Motor neuron (in vitro differentiated cells): Measurements from ENCODE around the gene DNTT. TPM values are rescaled to one million over a fixed set of nuclear protein-coding genes. Genes with fewer than 3 reads are reported as not detected.
A peak's percentile ranks its signal among the peaks of the same experiment; 100 is the strongest.

Source experiments
- ATAC-seq, 8 experiments: fragments of 200-7000 bp; cut with Tn5 transposase; replicated peaks in 6 of 8; 2 replicates each; pipeline ENCODE4 v1.8.0; 2021; ENCODE audit warnings: mild to moderate bottlenecking in 8 of 8, moderate library complexity in 8 of 8
- H3K27ac ChIP-seq, 2 donors: fragments of 250-450 bp; sonication (Bioruptor Pico); 2 replicates each; pipeline ENCODE4 v1.9.0; 2021; ENCODE audit warnings: antibody characterized with exemption in 2 of 2, mild to moderate bottlenecking in 2 of 2, moderate library complexity in 1 of 2
- H3K4me1 ChIP-seq, 2 donors: fragments of 250-450 bp; sonication (Bioruptor Pico); replicated peaks in 1 of 2; 2 replicates each; pipeline ENCODE4 v1.6.1; 2021; ENCODE audit warnings: antibody characterized with exemption in 2 of 2, mild to moderate bottlenecking in 2 of 2, moderate library complexity in 1 of 2
- H3K4me3 ChIP-seq, 5 donors: fragments of 250-450 bp; sonication (Bioruptor Pico); 2 replicates each; pipeline ENCODE4 v1.9.0; 2021; ENCODE audit warnings: antibody characterized with exemption in 5 of 5, mild to moderate bottlenecking in 5 of 5, moderate library complexity in 4 of 5
- WGBS, 10 experiments: fragments of 450-650 bp; shearing (Covaris generic); methylation state at CpG; one replicate each; pipeline ENCODE4 v1.0.0; 2022; 5-methylcytosine and 5-hydroxymethylcytosine counted together
- in situ Hi-C, 9 experiments: fragments of 400-800 bp; cut with MboI; loops; one replicate each; pipeline ENCODE4 v1.15.0; 2021; ENCODE audit warnings: low sequenced_read_pairs in 9 of 9, low pct_unique_long_range_greater_than_20kb in 2 of 9; ENCODE audit not compliant: unreplicated experiment in 9 of 9
- total RNA-seq, 8 experiments: library from RNA; unstranded; fragments of 300-600 nt; gene quantifications; 2 replicates each; pipeline versions ENCODE4 v1.2.3 to v1.2.4, GENCODE V29; 2022

The DNTT gene
- total RNA-seq, 8 experiments from 2014 or later, result 0.11 to 0.27 (median 0.17) TPM; not detected in 4

DNA sequence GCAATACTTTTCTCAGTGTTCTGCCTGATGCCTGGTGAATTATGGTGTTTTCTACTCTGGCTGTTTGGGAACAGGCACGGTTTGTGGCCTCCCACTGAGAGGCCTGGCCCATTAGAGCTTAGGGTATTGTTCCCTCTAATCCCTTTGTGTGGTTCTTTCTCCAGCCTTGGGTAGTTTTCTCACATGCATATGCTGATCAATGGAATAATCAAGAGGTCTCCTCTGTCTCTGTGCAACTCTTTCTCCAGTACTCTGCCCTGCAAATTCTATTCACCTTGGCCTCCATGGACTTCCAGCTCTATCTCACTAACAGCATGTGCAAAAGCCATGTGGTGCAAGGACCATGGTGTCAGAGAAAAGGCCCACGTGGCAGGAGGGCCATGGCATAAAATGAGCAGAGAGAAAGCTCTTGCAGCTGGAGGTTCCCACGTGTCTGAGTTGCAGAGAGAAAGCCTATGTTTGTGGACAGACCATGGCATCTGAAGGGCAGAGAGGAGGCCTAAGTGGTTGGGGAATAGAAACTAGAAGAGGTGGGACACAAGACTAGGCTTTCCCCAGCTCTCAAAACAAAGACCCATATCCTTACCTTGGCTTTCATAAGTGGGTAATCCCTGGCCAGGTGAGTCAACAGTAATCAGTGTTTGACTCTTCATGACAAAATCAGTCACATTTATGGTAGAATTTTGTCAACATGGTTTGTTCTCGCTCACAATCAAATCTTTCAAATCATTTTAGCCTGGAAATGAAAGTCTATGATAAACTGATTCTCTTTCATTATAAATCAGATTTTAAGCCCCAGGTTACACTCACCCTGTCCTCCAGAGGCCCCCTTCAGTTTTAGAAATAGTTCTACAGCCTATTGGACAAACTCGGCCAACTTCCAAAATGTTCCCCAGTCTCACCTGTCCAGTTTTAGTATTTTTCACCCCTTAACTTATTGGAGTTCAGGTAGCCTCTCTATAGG is 37.3 kb downstream of the DNTT start:
- peak in 2 of 8 experiments; percentile 15 to 43 for ATAC-seq
- 0 to 100% (median 49%) methylated on average over 1 to 4 of the region's 5 CpGs for WGBS, 10 experiments
- Histone ChIP-seq H3K27ac (no peak overlapping the region), H3K4me3 (no peak overlapping the region), H3K4me1 (peaks cover 0 to 3% of the 10 kb centered on the region in 2 donors)
- in situ Hi-C loops, result loop anchor here in 4 of 9 experiments (25.0 kb wide), 2 partner anchors 304 to 329 kb away; partner anchors contain the start of gene CCNJ (in 2 of the 4)

GRCh38 chr10:96342402-96342801 is 38.2 kb downstream of the DNTT start:
- 1 to 90% (median 69%) methylated on average over 2 to 4 of the region's 4 CpGs for WGBS, 10 experiments
- no peak for ATAC-seq
- Histone ChIP-seq H3K4me3 (no peak overlapping the region), H3K4me1 (peaks cover 0 to 3% of the 10 kb centered on the region in 2 donors), H3K27ac (no peak overlapping the region)
- in situ Hi-C loops, result loop anchor here in 4 of 9 experiments (25.0 kb wide), 2 partner anchors 305 to 330 kb away; partner anchors contain the start of gene CCNJ (in 2 of the 4)

GRCh38 chr10:96344178-96344577 is 39.9 kb downstream of the DNTT start:
- ATAC-seq, result no peak
- H3K4me3 ChIP-seq, result no peak overlapping the region
- no peak overlapping the region for H3K27ac ChIP-seq
- no peaks in the 10 kb centered on the region for H3K4me1 ChIP-seq
- WGBS, 10 experiments, result 73 to 100% (median 80%) methylated on average over 1 to 4 of the region's 4 CpGs; no CpG with 5 or more reads in 4 of the 10 experiments
- in situ Hi-C loops, result loop anchor here in 4 of 9 experiments (25.0 kb wide), 2 partner anchors 307 to 332 kb away; partner anchors contain the start of gene CCNJ (in 2 of the 4)

- no peak overlapping the region for H3K27ac ChIP-seq
- H3K4me1 ChIP-seq, result no peaks in the 10 kb centered on the region
- ATAC-seq, result no peak
- H3K4me3 ChIP-seq, result no peak overlapping the region
- in situ Hi-C loops, result loop anchor here in 4 of 9 experiments (25.0 kb wide), 2 partner anchors 308 to 333 kb away; partner anchors contain the start of gene CCNJ (in 2 of the 4)
- 13 to 72% (median 43%) methylated on average over 1 to 2 of the region's 2 CpGs; no CpG with 5 or more reads in 1 of the 10 experiments for WGBS, 10 experiments
Measured at GRCh38 chr10:96345222-96345621, 41.0 kb downstream of the DNTT start.

- no peak overlapping the region for H3K27ac ChIP-seq
- H3K4me1 ChIP-seq, result no peaks in the 10 kb centered on the region
- WGBS, 10 experiments, result 0 to 100% (median 80%) methylated on average over 1 of the region's 1 CpG; no CpG with 5 or more reads in 1 of the 10 experiments
- no peak for ATAC-seq
- in situ Hi-C loops, result loop anchor here in 4 of 9 experiments (25.0 kb wide), 2 partner anchors 309 to 334 kb away; partner anchors contain the start of gene CCNJ (in 2 of the 4)
- no peak overlapping the region for H3K4me3 ChIP-seq
Measured at GRCh38 chr10:96346295-96346694, 42.1 kb downstream of the DNTT start.

DNA sequence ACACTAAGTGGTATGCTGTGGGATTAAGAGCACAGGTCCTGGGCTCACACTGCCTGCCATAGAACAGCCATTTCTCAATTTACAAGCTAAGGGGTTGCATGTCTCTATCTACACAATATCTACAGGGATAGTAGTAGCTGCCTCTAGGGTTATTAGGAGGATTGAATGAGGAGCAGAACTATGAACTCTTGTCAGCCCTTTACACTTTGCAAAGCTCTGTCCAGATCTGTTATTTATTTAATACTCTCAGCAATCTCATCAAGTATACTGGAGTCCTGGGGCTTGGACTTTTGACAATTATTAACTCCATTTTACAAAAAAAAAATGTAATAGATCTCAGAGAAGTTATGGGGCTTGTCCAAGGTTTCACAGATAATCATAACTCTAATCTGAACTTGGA is 47.8 kb downstream of the DNTT start:
- no peak for ATAC-seq
- Histone ChIP-seq H3K4me1 (no peaks in the 10 kb centered on the region), H3K4me3 (no peak overlapping the region), H3K27ac (no peak overlapping the region)
- in situ Hi-C loops, result no loop called here

DNA sequence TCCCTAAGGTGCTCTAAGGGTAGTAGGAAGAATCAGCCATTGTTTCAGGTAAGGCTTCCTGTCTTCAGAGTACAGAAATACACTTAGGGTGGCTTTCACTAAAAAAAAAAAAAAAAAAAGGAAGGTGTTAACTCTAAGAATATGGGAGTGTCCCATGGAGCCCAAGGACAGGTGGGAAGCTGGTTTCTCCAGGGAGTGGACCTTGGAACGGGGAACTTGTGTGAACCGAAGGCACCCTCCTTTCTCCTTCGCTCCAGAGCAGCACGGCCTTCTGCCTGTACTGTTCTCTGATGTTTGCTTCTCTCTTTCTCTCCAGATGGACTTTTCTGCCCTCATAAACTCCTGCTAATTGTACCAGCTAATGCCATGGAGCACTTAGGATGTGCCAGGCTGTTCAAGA is 48.3 kb downstream of the DNTT start:
- Histone ChIP-seq H3K4me1 (no peaks in the 10 kb centered on the region), H3K4me3 (no peak overlapping the region), H3K27ac (no peak overlapping the region)
- in situ Hi-C loops, result no loop called here
- no peak for ATAC-seq
- WGBS, 10 experiments, result 46 to 100% (median 63%) methylated on average over 1 to 4 of the region's 4 CpGs; no CpG with 5 or more reads in 4 of the 10 experiments

DNA sequence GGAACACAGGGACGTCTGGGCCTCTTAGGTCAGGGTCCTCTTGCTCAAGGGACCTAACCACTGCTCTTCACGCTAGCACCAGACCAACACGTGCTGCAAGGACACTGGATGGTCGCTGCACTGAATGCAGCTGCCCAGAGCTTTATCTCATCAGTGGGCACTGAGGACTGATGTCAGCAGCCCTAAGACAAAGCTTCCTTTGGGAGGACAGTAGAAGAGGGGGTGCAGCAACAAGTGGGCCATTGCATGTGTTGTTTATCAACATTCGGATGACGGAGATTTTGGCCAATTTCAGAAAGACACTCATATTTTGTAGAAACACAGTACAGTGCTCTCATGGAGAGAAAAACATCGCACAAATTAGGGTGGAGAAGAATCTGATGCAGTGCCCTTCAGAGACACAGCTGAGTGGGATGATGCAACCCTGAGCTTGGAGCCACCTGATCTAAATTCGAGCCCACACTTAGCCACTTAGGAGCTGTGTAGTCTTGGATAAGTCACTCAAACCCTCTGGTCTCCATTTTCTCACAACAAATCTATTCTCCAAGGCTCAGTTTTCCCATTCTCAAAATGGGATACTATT is 52.9 kb downstream of the DNTT start:
- WGBS, 10 experiments, result 27 to 100% (median 84%) methylated on average over 2 to 6 of the region's 8 CpGs; no CpG with 5 or more reads in 5 of the 10 experiments
- Histone ChIP-seq H3K4me1 (no peaks in the 10 kb centered on the region), H3K4me3 (no peak overlapping the region), H3K27ac (no peak overlapping the region)
- in situ Hi-C loops, result no loop called here
- ATAC-seq, result no peak

- Histone ChIP-seq H3K4me3 (no peak within 1 kb of the TSS), H3K4me1 (no peaks in the 10 kb centered on the region), H3K27ac (no peak within 1 kb of the TSS)
- WGBS, 10 experiments, result 0 to 100% (median 68%) methylated on average over 1 to 7 of the region's 7 CpGs; no CpG with 5 or more reads in 1 of the 10 experiments
- no peak for ATAC-seq
- in situ Hi-C loops, result no loop called here
Measured at GRCh38 chr10:96358851-96359540, 54.8 kb downstream of the DNTT start, which contains the start of gene OPALIN. Gene OPALIN, minus strand, starts transcription at chr10:96359002. Its CDS starts 106 bp downstream, at chr10:96358896.

- H3K4me3 ChIP-seq, result no peak overlapping the region
- no peak for ATAC-seq
- H3K27ac ChIP-seq, result no peak overlapping the region
- in situ Hi-C loops, result no loop called here
- 38 to 100% (median 84%) methylated on average over 1 to 6 of the region's 6 CpGs for WGBS, 10 experiments
- H3K4me1 ChIP-seq, result no peaks in the 10 kb centered on the region
Measured at GRCh38 chr10:96359616-96360015, 55.4 kb downstream of the DNTT start.

- no peak overlapping the region for H3K27ac ChIP-seq
- H3K4me1 ChIP-seq, result no peaks in the 10 kb centered on the region
- 40 to 100% (median 85%) methylated on average over 1 to 6 of the region's 6 CpGs; no CpG with 5 or more reads in 3 of the 10 experiments for WGBS, 10 experiments
- no peak overlapping the region for H3K4me3 ChIP-seq
- ATAC-seq, result no peak
- in situ Hi-C loops, result no loop called here
Measured at GRCh38 chr10:96360331-96360730, 56.1 kb downstream of the DNTT start.

DNA sequence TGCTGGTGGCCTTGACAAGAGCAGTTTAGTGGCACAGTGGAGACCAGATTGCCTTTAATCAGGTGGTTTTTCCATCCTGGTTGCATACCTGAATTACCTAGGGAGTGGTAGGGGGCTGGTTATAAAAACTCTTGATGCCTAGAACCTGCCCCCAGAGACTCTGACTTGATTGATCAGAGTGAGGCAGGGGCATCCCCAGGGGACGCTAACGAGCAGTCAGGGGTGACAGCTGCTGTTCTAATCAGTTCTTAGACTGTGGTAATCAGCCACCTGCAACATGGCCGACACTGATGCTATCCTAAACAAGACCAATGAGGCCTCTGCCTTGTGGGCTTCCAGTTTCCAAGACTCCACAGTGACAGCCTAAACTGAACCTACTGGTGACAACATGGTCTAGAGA is 56.5 kb downstream of the DNTT start:
- 0 to 80% (median 74%) methylated on average over 1 to 3 of the region's 3 CpGs; no CpG with 5 or more reads in 3 of the 10 experiments for WGBS, 10 experiments

More for the DNA sequence above, 56.5 kb downstream of the DNTT start:
- ATAC-seq, result no peak
- Histone ChIP-seq H3K27ac (no peak overlapping the region), H3K4me3 (no peak overlapping the region), H3K4me1 (no peaks in the 10 kb centered on the region)
- in situ Hi-C loops, result no loop called here
